SJCRH30 (cell line): ENCODE data around the gene ZNF385B. TPM values are rescaled to one million over a fixed set of nuclear protein-coding genes. Genes with fewer than 3 reads are reported as not detected.
A peak's percentile ranks its signal among the peaks of the same experiment; 100 is the strongest.
"Not testable (repeated sequence)": the region's sequence is repeated elsewhere in the genome, so short reads cannot be mapped to it uniquely, and the experiment has no call there.

Experiments
- DNase-seq, 2 experiments: peaks; one replicate each; pipeline ENCODE4 v3.0.0-alpha.2; 2015 to 2020
- H3K27ac ChIP-seq: fragments of 250-450 bp; sonication (Bioruptor Pico); 2 replicates; pipeline ENCODE4 v1.5.1; 2020; ENCODE audit warnings: mild to moderate bottlenecking, moderate library complexity
- H3K27me3 ChIP-seq: fragments of 250-450 bp; sonication (Bioruptor Pico); 2 replicates; pipeline ENCODE4 v1.5.1; 2020; ENCODE audit warnings: mild to moderate bottlenecking, moderate library complexity
- H3K36me3 ChIP-seq: fragments of 250-450 bp; sonication (Bioruptor Pico); 2 replicates; pipeline ENCODE4 v1.5.1; 2020; ENCODE audit warnings: mild to moderate bottlenecking, moderate library complexity
- H3K4me1 ChIP-seq: fragments of 250-450 bp; sonication (Bioruptor Pico); 2 replicates; pipeline ENCODE4 v1.5.1; 2020; ENCODE audit warnings: mild to moderate bottlenecking, moderate library complexity
- H3K4me3 ChIP-seq: fragments of 250-450 bp; sonication (Bioruptor Pico); 2 replicates; pipeline ENCODE4 v1.5.1; 2020; ENCODE audit warnings: mild to moderate bottlenecking, moderate library complexity
- H3K9me3 ChIP-seq: fragments of 250-450 bp; sonication (Bioruptor Pico); replicated peaks from 2 replicates; pipeline ENCODE4 v1.5.1; 2020; ENCODE audit warnings: mild to moderate bottlenecking, moderate library complexity
- total RNA-seq: library from RNA; depleted of rRNA; stranded (reverse); fragments of >200 nt; shearing (Covaris generic); gene quantifications from 2 replicates; pipeline ENCODE4 v1.2.3, GENCODE V29; 2014

ZNF385B gene
- total RNA-seq, 1 experiment from 2014 or later, result 2.1 TPM

- H3K4me3 ChIP-seq, result no peak overlapping the region
- no peak for DNase-seq
- H3K36me3 ChIP-seq, result no peaks in the 10 kb centered on the region
- H3K4me1 ChIP-seq, result no peaks in the 10 kb centered on the region
- no peaks in the 10 kb centered on the region for H3K27me3 ChIP-seq
- no peak overlapping the region for H3K27ac ChIP-seq
- no peaks in the 10 kb centered on the region for H3K9me3 ChIP-seq
Observed at GRCh38 chr2:179487010-179487731, 374.2 kb downstream of the ZNF385B start.

GRCh38 chr2:179483131-179483530 lies 378.3 kb downstream of the ZNF385B start:
- DNase-seq, result no peak
- H3K4me1 ChIP-seq, result no peaks in the 10 kb centered on the region

GRCh38 chr2:179479947-179480346 lies 381.5 kb downstream of the ZNF385B start:
- H3K36me3 ChIP-seq, result no peaks in the 10 kb centered on the region
- no peaks in the 10 kb centered on the region for H3K9me3 ChIP-seq
- H3K27me3 ChIP-seq, result no peaks in the 10 kb centered on the region
- no peak for DNase-seq
- no peaks in the 10 kb centered on the region for H3K4me1 ChIP-seq
- H3K4me3 ChIP-seq, result no peak overlapping the region
- H3K27ac ChIP-seq, result no peak overlapping the region

More at GRCh38 chr2:179483131-179483530, 378.3 kb downstream of the ZNF385B start:
- Histone ChIP-seq H3K36me3 (no peaks in the 10 kb centered on the region), H3K27me3 (no peaks in the 10 kb centered on the region), H3K4me3 (no peak overlapping the region), H3K9me3 (no peaks in the 10 kb centered on the region), H3K27ac (no peak overlapping the region)

GRCh38 chr2:179478771-179479170 lies 382.6 kb downstream of the ZNF385B start:
- H3K4me1 ChIP-seq, result no peaks in the 10 kb centered on the region
- H3K36me3 ChIP-seq, result no peaks in the 10 kb centered on the region

GRCh38 chr2:179470992-179471391 lies 390.4 kb downstream of the ZNF385B start:
- no peaks in the 10 kb centered on the region for H3K36me3 ChIP-seq
- H3K4me3 ChIP-seq, result no peak overlapping the region
- no peaks in the 10 kb centered on the region for H3K4me1 ChIP-seq
- no peak overlapping the region for H3K27ac ChIP-seq
- no peak for DNase-seq
- H3K27me3 ChIP-seq, result no peaks in the 10 kb centered on the region
- H3K9me3 ChIP-seq, result no peaks in the 10 kb centered on the region

More at GRCh38 chr2:179478771-179479170, 382.6 kb downstream of the ZNF385B start:
- H3K9me3 ChIP-seq, result no peaks in the 10 kb centered on the region
- no peaks in the 10 kb centered on the region for H3K27me3 ChIP-seq
- no peak for DNase-seq
- no peak overlapping the region for H3K27ac ChIP-seq
- H3K4me3 ChIP-seq, result no peak overlapping the region

- H3K4me3 ChIP-seq, result no peak overlapping the region
- no peaks in the 10 kb centered on the region for H3K4me1 ChIP-seq
- no peaks in the 10 kb centered on the region for H3K9me3 ChIP-seq
- no peak overlapping the region for H3K27ac ChIP-seq
- H3K36me3 ChIP-seq, result no peaks in the 10 kb centered on the region
- no peak for DNase-seq
- H3K27me3 ChIP-seq, result no peaks in the 10 kb centered on the region
Observed at GRCh38 chr2:179470089-179470488, 391.3 kb downstream of the ZNF385B start.

- Histone ChIP-seq H3K27me3 (no peaks in the 10 kb centered on the region), H3K36me3 (no peaks in the 10 kb centered on the region), H3K4me3 (no peak overlapping the region), H3K27ac (no peak overlapping the region), H3K9me3 (no peaks in the 10 kb centered on the region), H3K4me1 (no peaks in the 10 kb centered on the region)
- no peak for DNase-seq
Observed at GRCh38 chr2:179467960-179468359, 393.5 kb downstream of the ZNF385B start.

- DNase-seq, result no peak
- Histone ChIP-seq H3K36me3 (no peaks in the 10 kb centered on the region), H3K4me3 (no peak overlapping the region), H3K4me1 (no peaks in the 10 kb centered on the region), H3K27ac (no peak overlapping the region), H3K27me3 (no peaks in the 10 kb centered on the region), H3K9me3 (no peaks in the 10 kb centered on the region)
Observed at GRCh38 chr2:179467111-179467510, 394.3 kb downstream of the ZNF385B start.

GRCh38 chr2:179461420-179461819 lies 400.0 kb downstream of the ZNF385B start:
- no peaks in the 10 kb centered on the region; the same call in 1 of the 2 replicates for H3K9me3 ChIP-seq
- H3K27ac ChIP-seq, result no peak overlapping the region
- DNase-seq, result no peak
- no peak overlapping the region for H3K4me3 ChIP-seq
- H3K36me3 ChIP-seq, result no peaks in the 10 kb centered on the region
- H3K4me1 ChIP-seq, result no peaks in the 10 kb centered on the region
- H3K27me3 ChIP-seq, result no peaks in the 10 kb centered on the region

GRCh38 chr2:179460181-179460929 lies 401.1 kb downstream of the ZNF385B start:
- H3K36me3 ChIP-seq, result no peaks in the 10 kb centered on the region
- no peak overlapping the region for H3K27ac ChIP-seq
- H3K4me1 ChIP-seq, result no peaks in the 10 kb centered on the region
- no peaks in the 10 kb centered on the region for H3K27me3 ChIP-seq
- H3K9me3 ChIP-seq, result no peaks in the 10 kb centered on the region; the same call in 1 of the 2 replicates
- H3K4me3 ChIP-seq, result no peak overlapping the region
- DNase-seq, result peak; percentile 6 to 18

GRCh38 chr2:179458113-179458512 lies 403.3 kb downstream of the ZNF385B start:
- DNase-seq, H3K4me1 ChIP-seq, H3K36me3 ChIP-seq, H3K9me3 ChIP-seq, H3K27me3 ChIP-seq, H3K27ac ChIP-seq, H3K4me3 ChIP-seq: not testable (repeated sequence)

- Histone ChIP-seq H3K4me1 (no peaks in the 10 kb centered on the region), H3K27ac (no peak overlapping the region), H3K27me3 (no peaks in the 10 kb centered on the region), H3K9me3 (no peaks in the 10 kb centered on the region; the same call in 1 of the 2 replicates), H3K36me3 (no peaks in the 10 kb centered on the region), H3K4me3 (no peak overlapping the region)
- DNase-seq, result no peak
Observed at GRCh38 chr2:179455824-179456223, 405.6 kb downstream of the ZNF385B start.

- DNase-seq, result no peak
- no peak overlapping the region for H3K27ac ChIP-seq
Observed at GRCh38 chr2:179455172-179455524, 406.3 kb downstream of the ZNF385B start.

GRCh38 chr2:179454443-179455171 lies 406.8 kb downstream of the ZNF385B start:
- Histone ChIP-seq H3K36me3 (no peaks in the 10 kb centered on the region), H3K4me1 (no peaks in the 10 kb centered on the region), H3K9me3 (no peaks in the 10 kb centered on the region; the same call in 1 of the 2 replicates), H3K27me3 (no peaks in the 10 kb centered on the region), H3K4me3 (no peak overlapping the region), H3K27ac (no peak overlapping the region)
- DNase-seq, result no peak

More at GRCh38 chr2:179455172-179455524, 406.3 kb downstream of the ZNF385B start:
- Histone ChIP-seq H3K4me3 (no peak overlapping the region), H3K27me3 (no peaks in the 10 kb centered on the region), H3K36me3 (no peaks in the 10 kb centered on the region), H3K9me3 (no peaks in the 10 kb centered on the region; the same call in 1 of the 2 replicates), H3K4me1 (no peaks in the 10 kb centered on the region)

- Histone ChIP-seq H3K4me3 (no peak overlapping the region), H3K27me3 (no peaks in the 10 kb centered on the region), H3K4me1 (no peaks in the 10 kb centered on the region), H3K9me3 (no peaks in the 10 kb centered on the region), H3K27ac (no peak overlapping the region), H3K36me3 (no peaks in the 10 kb centered on the region)
- no peak for DNase-seq
Observed at GRCh38 chr2:179449010-179449409, 412.4 kb downstream of the ZNF385B start.
